GM23248 (cell line): ENCODE results near the gene CHST3. TPM values are rescaled to one million over a fixed set of nuclear protein-coding genes. Genes with fewer than 3 reads are reported as not detected.

Experiments used
- DNase-seq: peaks from one replicate; pipeline ENCODE4 v3.0.0-alpha.2; 2015
- H2AFZ ChIP-seq: fragments of 200-600 bp; sonication (generic); 2 replicates; pipeline ENCODE4 v1.6.1; 2016; ENCODE audit warnings: antibody characterized with exemption
- H3F3A ChIP-seq: fragments of 200-600 bp; sonication (generic); 2 replicates; pipeline ENCODE4 v1.6.1; 2016; ENCODE audit warnings: mild to moderate bottlenecking, antibody characterized with exemption, mixed run types; ENCODE audit not compliant: insufficient read depth
- H3K27ac ChIP-seq: fragments of 200-600 bp; sonication (generic); 2 replicates; pipeline ENCODE4 v1.5.1; 2016; ENCODE audit warnings: mild to moderate bottlenecking
- H3K27me3 ChIP-seq: fragments of 200-600 bp; sonication (generic); replicated peaks from 2 replicates; pipeline ENCODE4 v1.6.1; 2016; ENCODE audit warnings: mild to moderate bottlenecking; ENCODE audit not compliant: insufficient read depth
- H3K36me3 ChIP-seq: fragments of 200-600 bp; sonication (generic); 2 replicates; pipeline ENCODE4 v1.6.1; 2016; ENCODE audit warnings: low read depth, mild to moderate bottlenecking
- H3K4me1 ChIP-seq: fragments of 200-600 bp; sonication (generic); 2 replicates; pipeline ENCODE4 v1.6.1; 2016; ENCODE audit warnings: mild to moderate bottlenecking; ENCODE audit not compliant: insufficient read depth
- H3K4me2 ChIP-seq: fragments of 200-600 bp; sonication (generic); one replicate; pipeline ENCODE4 v1.6.1; 2016; ENCODE audit warnings: mild to moderate bottlenecking; ENCODE audit not compliant: unreplicated experiment
- H3K4me3 ChIP-seq: fragments of 200-600 bp; sonication (generic); 2 replicates; pipeline ENCODE4 v1.5.1; 2016; ENCODE audit warnings: mild to moderate bottlenecking
- H3K79me2 ChIP-seq: fragments of 200-600 bp; sonication (generic); 2 replicates; pipeline ENCODE4 v1.6.1; 2016; ENCODE audit warnings: mild to moderate bottlenecking; ENCODE audit not compliant: insufficient read depth
- H3K9ac ChIP-seq: fragments of 200-600 bp; sonication (generic); 2 replicates; pipeline ENCODE4 v1.6.1; 2016; ENCODE audit warnings: mild to moderate bottlenecking
- H3K9me2 ChIP-seq: fragments of 200-600 bp; sonication (generic); 2 replicates; pipeline ENCODE4 v1.6.1; 2016; ENCODE audit warnings: mixed run types, mild to moderate bottlenecking, moderate library complexity; ENCODE audit not compliant: insufficient read depth
- H3K9me3 ChIP-seq: fragments of 200-600 bp; sonication (generic); one replicate; pipeline ENCODE4 v1.6.1; 2017; ENCODE audit warnings: low read depth
- H4K20me1 ChIP-seq: fragments of 200-600 bp; sonication (generic); 2 replicates; pipeline ENCODE4 v1.6.0; 2016; ENCODE audit not compliant: insufficient read depth
- EZH2 ChIP-seq: fragments of 200-600 bp; sonication (generic); IDR thresholded peaks from 2 replicates; pipeline ENCODE4 v1.6.1; 2018; ENCODE audit warnings: antibody characterized with exemption, mild to moderate bottlenecking; ENCODE audit not compliant: insufficient read depth, poor library complexity, severe bottlenecking
- EZH2phosphoT487 ChIP-seq: fragments of 200-600 bp; sonication (generic); IDR thresholded peaks from 2 replicates; pipeline ENCODE4 v1.6.1; 2018; ENCODE audit warnings: antibody characterized with exemption, moderate library complexity, mild to moderate bottlenecking, low read depth; ENCODE audit not compliant: insufficient read depth
- WGBS, 2 experiments: methylation state at CpG; one replicate each; pipeline ENCODE4 v1.1.6; 2015 to 2017; ENCODE audit warnings: low lambda C conversion rate in 2 of 2, low coverage in 1 of 2; ENCODE audit errors: missing lambda C conversion rate in 2 of 2; 5-methylcytosine and 5-hydroxymethylcytosine counted together
- in situ Hi-C: fragments of 300-500 bp; cut with MboI; formaldehyde crosslinking; loops from 2 replicates; pipeline ENCODE4 v1.15.0; 2020
- polyA plus RNA-seq: library from polyadenylated mRNA; unstranded; fragments of >200 nt; fragmentation: Nextera tagmentation; extraction: Ambion mirVana; gene quantifications from 2 replicates; pipeline ENCODE4 v1.2.1, GENCODE V29; 2016
- total RNA-seq: library from RNA; depleted of rRNA; stranded (reverse); fragments of >200 nt; shearing (Covaris generic); gene quantifications from 2 replicates; pipeline ENCODE4 v1.2.3, GENCODE V29; 2014

The CHST3 gene
- total and polyA plus RNA-seq, 2 experiments from 2014 or later = 10.7 to 42.2 TPM

- in situ Hi-C loops = no loop called here
- DNase-seq = no peak
- Histone ChIP-seq H3K4me2 (no peak overlapping the region), H3K36me3 (no peaks in the 10 kb centered on the region), H3K9ac (no peak overlapping the region), H3K27ac (no peak overlapping the region), H3K4me3 (no peak overlapping the region), H3K9me3 (no peaks in the 10 kb centered on the region), H3K79me2 (no peaks in the 10 kb centered on the region), H3K4me1 (peaks cover 14% of the 10 kb centered on the region), H3K27me3 (no peaks in the 10 kb centered on the region), H3K9me2 (no peaks in the 10 kb centered on the region), H3F3A (no peaks in the 10 kb centered on the region), H2AFZ (no peak overlapping the region), H4K20me1 (no peaks in the 10 kb centered on the region)
- WGBS, 2 experiments = 88 to 91% methylated on average over 10 of the region's 10 CpGs
- TF ChIP-seq EZH2phosphoT487 (no peak), EZH2 (no peak)
Observed at GRCh38 chr10:72043016-72043834, 79.0 kb downstream of the CHST3 start.

GRCh38 chr10:72044417-72045041 is 80.3 kb downstream of the CHST3 start:
- H3K79me2 ChIP-seq = no peaks in the 10 kb centered on the region
- no peaks in the 10 kb centered on the region for H3K27me3 ChIP-seq
- peaks cover 3% of the 10 kb centered on the region; the same call in 1 of the 2 replicates for H3K4me1 ChIP-seq
- 64% methylated on average over 17 of the region's 17 CpGs for WGBS, 2 experiments
- no peak overlapping the region for H3K4me2 ChIP-seq
- H3K36me3 ChIP-seq = no peaks in the 10 kb centered on the region
- no peak overlapping the region for H3K4me3 ChIP-seq
- H2AFZ ChIP-seq = no peak overlapping the region
- in situ Hi-C loops = loop anchor here (5.0 kb wide), 1 partner anchor 97 kb away; no protein-coding TSS in a partner anchor
- no peak for TF ChIP-seq EZH2phosphoT487
- TF ChIP-seq EZH2 = no peak
- no peaks in the 10 kb centered on the region for H3K9me3 ChIP-seq
- no peak overlapping the region for H3K9ac ChIP-seq
- no peaks in the 10 kb centered on the region for H3K9me2 ChIP-seq
- no peaks in the 10 kb centered on the region for H4K20me1 ChIP-seq
- no peak for DNase-seq
- H3F3A ChIP-seq = no peaks in the 10 kb centered on the region
- H3K27ac ChIP-seq = no peak overlapping the region

GRCh38 chr10:72045586-72045985 is 81.4 kb downstream of the CHST3 start:
- DNase-seq = no peak
- Histone ChIP-seq H3K36me3 (no peaks in the 10 kb centered on the region), H3K4me2 (no peak overlapping the region), H3K4me3 (no peak overlapping the region), H4K20me1 (no peaks in the 10 kb centered on the region), H2AFZ (no peak overlapping the region), H3K9me3 (no peaks in the 10 kb centered on the region), H3K79me2 (no peaks in the 10 kb centered on the region), H3K9me2 (no peaks in the 10 kb centered on the region), H3K27me3 (no peaks in the 10 kb centered on the region), H3K27ac (no peak overlapping the region), H3F3A (no peaks in the 10 kb centered on the region), H3K4me1 (peaks cover 3% of the 10 kb centered on the region; the same call in 1 of the 2 replicates), H3K9ac (no peak overlapping the region)
- in situ Hi-C loops = loop anchor here (5.0 kb wide), 1 partner anchor 98 kb away; no protein-coding TSS in a partner anchor
- WGBS, 2 experiments = 95 to 96% methylated on average over 2 of the region's 2 CpGs
- no peak for TF ChIP-seq EZH2phosphoT487
- no peak for TF ChIP-seq EZH2

GRCh38 chr10:72048450-72049124 is 84.4 kb downstream of the CHST3 start:
- in situ Hi-C loops = loop anchor here (5.0 kb wide), 1 partner anchor 101 kb away; no protein-coding TSS in a partner anchor
- no peak overlapping the region for H3K9ac ChIP-seq
- peak; percentile 89 for DNase-seq
- no peaks in the 10 kb centered on the region for H3K9me2 ChIP-seq
- no peaks in the 10 kb centered on the region for H3F3A ChIP-seq
- H4K20me1 ChIP-seq = no peaks in the 10 kb centered on the region
- peak overlapping the region; percentile 57; the same call in 1 of the 2 replicates for H2AFZ ChIP-seq
- no peak overlapping the region for H3K27ac ChIP-seq
- no peak for TF ChIP-seq EZH2phosphoT487
- no peak for TF ChIP-seq EZH2
- 23 to 25% methylated on average over 12 of the region's 12 CpGs for WGBS, 2 experiments
- H3K4me3 ChIP-seq = no peak overlapping the region
- H3K79me2 ChIP-seq = no peaks in the 10 kb centered on the region
- peaks cover 3% of the 10 kb centered on the region; the same call in 1 of the 2 replicates for H3K4me1 ChIP-seq
- no peaks in the 10 kb centered on the region for H3K36me3 ChIP-seq
- no peaks in the 10 kb centered on the region for H3K27me3 ChIP-seq
- H3K9me3 ChIP-seq = no peaks in the 10 kb centered on the region
- no peak overlapping the region for H3K4me2 ChIP-seq
